Keratinocyte (primary cell): ENCODE results near the gene MROH7. TPM values are rescaled to one million over a fixed set of nuclear protein-coding genes. Genes with fewer than 3 reads are reported as not detected.

Source experiments
- DNase-seq: peaks from one replicate; pipeline ENCODE4 v3.0.0-alpha.2; 2011; ENCODE audit warnings: low read depth, missing footprints, low spot score
- FAIRE-seq: peaks from 2 replicates; lab custom pipeline; 2011; peaks lifted over from hg19 to GRCh38; lab: Jason Lieb, UNC
- H2AFZ ChIP-seq: 2 replicates; pipeline ENCODE4 v1.6.0; 2012; ENCODE audit warnings: low read length, control low read depth, inconsistent platforms; ENCODE audit not compliant: control insufficient read depth
- H3K27ac ChIP-seq: 2 replicates; pipeline ENCODE4 v1.5.1; 2011; ENCODE audit warnings: low read length; ENCODE audit not compliant: control insufficient read depth, insufficient read depth
- H3K27me3 ChIP-seq: 3 replicates; pipeline ENCODE4 v1.6.0; 2011; ENCODE audit warnings: low read length; ENCODE audit not compliant: control insufficient read depth, insufficient read depth; ENCODE audit errors: extremely low read depth
- H3K36me3 ChIP-seq, 2 experiments: 2 replicates in 1 of 2; 3 replicates in 1 of 2; pipeline ENCODE4 v1.5.1; 2011; ENCODE audit warnings: low read length in 2 of 2, mild to moderate bottlenecking in 1 of 2; ENCODE audit not compliant: control insufficient read depth in 2 of 2, insufficient read depth in 2 of 2; ENCODE audit errors: extremely low read depth in 1 of 2
- H3K4me1 ChIP-seq: 3 replicates; pipeline ENCODE4 v1.5.1; 2011; ENCODE audit warnings: low read length; ENCODE audit not compliant: control insufficient read depth, insufficient read depth; ENCODE audit errors: extremely low read depth
- H3K4me2 ChIP-seq: 3 replicates; pipeline ENCODE4 v1.6.0; 2011; ENCODE audit warnings: low read depth, low read length; ENCODE audit not compliant: control insufficient read depth, insufficient read depth; ENCODE audit errors: extremely low read depth
- H3K4me3 ChIP-seq, 3 experiments: fragments of 200-600 bp in 1 of 3; sonication (generic) in 1 of 3; 2 replicates in 2 of 3; 3 replicates in 1 of 3; pipeline ENCODE4 v1.5.1; 2011 to 2016; ENCODE audit warnings: low read length in 3 of 3, mild to moderate bottlenecking in 3 of 3, control low read depth in 2 of 3, inconsistent platforms in 1 of 3, low read depth in 1 of 3, mixed read lengths in 1 of 3, mixed run types in 1 of 3, moderate library complexity in 1 of 3; ENCODE audit not compliant: control insufficient read depth in 2 of 3, insufficient read depth in 2 of 3; ENCODE audit errors: extremely low read depth in 1 of 3
- H3K79me2 ChIP-seq: 2 replicates; pipeline ENCODE4 v1.6.0; 2012; ENCODE audit warnings: low read length; ENCODE audit not compliant: control insufficient read depth, insufficient read depth
- H3K9ac ChIP-seq: 3 replicates; pipeline ENCODE4 v1.6.0; 2011; ENCODE audit warnings: low read length; ENCODE audit not compliant: control insufficient read depth, insufficient read depth; ENCODE audit errors: extremely low read depth
- H3K9me1 ChIP-seq: 3 replicates; pipeline ENCODE4 v1.6.0; 2011; ENCODE audit warnings: low read length; ENCODE audit not compliant: control insufficient read depth, insufficient read depth; ENCODE audit errors: extremely low read depth
- H3K9me3 ChIP-seq: 2 replicates; pipeline ENCODE4 v1.5.1; 2012; ENCODE audit warnings: low read depth, low read length; ENCODE audit not compliant: control insufficient read depth
- H4K20me1 ChIP-seq: 3 replicates; pipeline ENCODE4 v1.6.0; 2011; ENCODE audit warnings: low read length; ENCODE audit not compliant: control insufficient read depth, insufficient read depth; ENCODE audit errors: extremely low read depth
- EZH2 ChIP-seq: IDR thresholded peaks from one replicate; pipeline ENCODE4 v1.6.1; 2012; ENCODE audit warnings: inconsistent platforms, mild to moderate bottlenecking, low read length, moderate library complexity
- dilution Hi-C: fragments of 300-500 bp; cut with MboI; formaldehyde crosslinking; loops from one replicate; pipeline ENCODE4 v1.7.0; 2020; ENCODE audit warnings: low sequenced_read_pairs; ENCODE audit not compliant: extremely low pct_ligation_motif_present
- polyA plus RNA-seq, 5 experiments: library from polyadenylated mRNA; depleted of rRNA in 3 of 5; stranded (reverse) in 3 of 5; stranded (forward) in 1 of 5; unstranded in 1 of 5; fragments of >200 nt; gene quantifications; 1 replicate in 1 of 5; 2 replicates in 3 of 5; 3 replicates in 1 of 5; pipeline versions ENCODE4 v1.2.1 to v1.2.3, GENCODE V29; 2011 to 2012; ENCODE audit warnings: missing spikeins in 2 of 5, low read depth in 1 of 5, low replicate concordance in 1 of 5
- TF ChIP-seq, protein P1 (sequence below), 3 experiments: IDR thresholded peaks in 1 of 3; conservative IDR thresholded peaks in 1 of 3; optimal IDR thresholded peaks in 1 of 3; 2 replicates in 2 of 3; 3 replicates in 1 of 3; pipeline versions ENCODE3 to v1.5.1; 2011; ENCODE audit warnings: low read length in 3 of 3, mild to moderate bottlenecking in 3 of 3, moderate library complexity in 2 of 3, control low read depth in 1 of 3, inconsistent platforms in 1 of 3; ENCODE audit not compliant: insufficient read depth in 2 of 3; ENCODE audit errors: extremely low read depth in 1 of 3

The MROH7 gene
- polyA plus RNA-seq, 1 donor (not counting 4 experiments of a cell fraction or from before 2014, with no cell fraction given) = not detected

DNA sequence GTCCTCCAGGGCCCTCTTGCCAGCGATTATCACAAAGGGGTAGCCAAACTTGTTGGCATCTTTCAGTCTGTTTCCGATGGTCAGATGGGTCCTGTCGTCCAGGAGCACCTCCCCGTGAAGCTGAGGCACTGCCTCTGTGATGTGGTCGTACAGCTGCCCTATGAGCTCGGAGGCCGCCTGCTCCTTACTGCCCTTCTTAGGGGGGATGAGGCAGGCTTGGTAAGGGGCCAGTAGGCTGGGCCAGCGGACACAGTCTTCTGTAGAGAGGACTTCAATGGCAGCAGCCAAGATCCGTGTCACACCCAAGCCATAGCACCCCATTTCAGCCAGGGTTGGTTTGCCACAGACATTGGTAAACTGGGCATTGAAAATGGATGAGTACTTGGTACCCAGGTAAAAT lies 116.2 kb downstream of the MROH7 start:
- Histone ChIP-seq H3K79me2 (peaks cover 4% of the 10 kb centered on the region), H3K27me3 (no peaks in the 10 kb centered on the region), H2AFZ (no peak overlapping the region), H3K9me1 (peaks cover 2% of the 10 kb centered on the region), H3K4me2 (no peak overlapping the region), H3K36me3 (peaks cover 12 to 14% of the 10 kb centered on the region in 2 experiments), H3K4me3 (no peak overlapping the region), H3K27ac (no peak overlapping the region), H3K9ac (no peak overlapping the region), H3K9me3 (no peaks in the 10 kb centered on the region), H3K4me1 (peaks cover 7% of the 10 kb centered on the region), H4K20me1 (no peaks in the 10 kb centered on the region)
- DNase-seq = no peak
- no peak for TF ChIP-seq EZH2
- TF ChIP-seq, protein P1, sequence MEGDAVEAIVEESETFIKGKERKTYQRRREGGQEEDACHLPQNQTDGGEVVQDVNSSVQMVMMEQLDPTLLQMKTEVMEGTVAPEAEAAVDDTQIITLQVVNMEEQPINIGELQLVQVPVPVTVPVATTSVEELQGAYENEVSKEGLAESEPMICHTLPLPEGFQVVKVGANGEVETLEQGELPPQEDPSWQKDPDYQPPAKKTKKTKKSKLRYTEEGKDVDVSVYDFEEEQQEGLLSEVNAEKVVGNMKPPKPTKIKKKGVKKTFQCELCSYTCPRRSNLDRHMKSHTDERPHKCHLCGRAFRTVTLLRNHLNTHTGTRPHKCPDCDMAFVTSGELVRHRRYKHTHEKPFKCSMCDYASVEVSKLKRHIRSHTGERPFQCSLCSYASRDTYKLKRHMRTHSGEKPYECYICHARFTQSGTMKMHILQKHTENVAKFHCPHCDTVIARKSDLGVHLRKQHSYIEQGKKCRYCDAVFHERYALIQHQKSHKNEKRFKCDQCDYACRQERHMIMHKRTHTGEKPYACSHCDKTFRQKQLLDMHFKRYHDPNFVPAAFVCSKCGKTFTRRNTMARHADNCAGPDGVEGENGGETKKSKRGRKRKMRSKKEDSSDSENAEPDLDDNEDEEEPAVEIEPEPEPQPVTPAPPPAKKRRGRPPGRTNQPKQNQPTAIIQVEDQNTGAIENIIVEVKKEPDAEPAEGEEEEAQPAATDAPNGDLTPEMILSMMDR (optimal IDR thresholded peaks at IDR 0.05 in 1 of 3, IDR thresholded peaks at IDR 0.05 in 1 of 3, conservative IDR thresholded peaks at IDR 0.05 in 1 of 3; ENCODE audit: extremely low read depth in 1 of 3, insufficient read depth in 2 of 3, low read length in 3 of 3) = no peak
- dilution Hi-C loops = no loop called here
- FAIRE-seq = no peak

DNA sequence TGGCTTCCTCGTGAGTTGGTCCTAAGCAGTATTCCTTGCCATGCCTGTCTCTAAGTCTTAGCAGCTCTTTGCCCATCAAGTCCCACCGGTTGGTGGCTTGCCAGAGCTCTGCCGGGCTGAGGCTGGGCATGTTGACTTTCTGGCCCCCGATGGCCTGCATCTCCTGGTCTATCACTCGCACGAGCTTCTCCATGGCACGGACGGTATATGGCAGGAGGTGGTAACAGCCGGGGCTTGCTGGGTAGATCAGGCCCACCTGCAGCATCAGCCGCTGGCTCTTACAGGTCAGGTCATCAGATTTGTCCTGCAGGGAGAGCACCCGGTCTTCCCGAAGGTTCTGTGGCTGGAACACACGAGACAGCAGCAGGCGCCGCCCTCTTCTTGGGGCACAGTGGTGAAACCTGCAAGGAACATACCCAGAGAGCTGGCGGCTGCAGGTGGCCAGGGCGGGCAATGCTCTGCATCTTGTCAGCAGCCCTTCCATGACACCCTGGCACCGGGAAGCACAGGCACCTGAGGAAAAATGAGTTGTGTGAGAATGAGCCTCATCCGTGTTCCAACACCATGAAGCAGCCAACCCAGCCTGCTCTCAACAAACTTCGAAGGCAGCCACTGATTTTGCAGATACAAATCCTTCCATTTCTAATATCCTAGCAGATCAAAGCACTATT lies 117.2 kb downstream of the MROH7 start:
- Histone ChIP-seq H3K4me2 (no peak overlapping the region), H3K4me3 (no peak overlapping the region), H4K20me1 (no peaks in the 10 kb centered on the region), H3K36me3 (peaks cover 12 to 14% of the 10 kb centered on the region in 2 experiments), H3K9ac (no peak overlapping the region), H3K4me1 (peaks cover 7% of the 10 kb centered on the region), H3K27ac (no peak overlapping the region), H3K79me2 (peaks cover 9% of the 10 kb centered on the region), H3K27me3 (no peaks in the 10 kb centered on the region), H2AFZ (no peak overlapping the region), H3K9me3 (no peaks in the 10 kb centered on the region), H3K9me1 (peaks cover 2% of the 10 kb centered on the region)
- DNase-seq = no peak
- no peak for FAIRE-seq
- TF ChIP-seq, protein P1 (optimal IDR thresholded peaks at IDR 0.05 in 1 of 3, IDR thresholded peaks at IDR 0.05 in 1 of 3, conservative IDR thresholded peaks at IDR 0.05 in 1 of 3; ENCODE audit: extremely low read depth in 1 of 3, insufficient read depth in 2 of 3, low read length in 3 of 3) = no peak
- no peak for TF ChIP-seq EZH2
- dilution Hi-C loops = no loop called here

Other genes with a start within 250 kb of the MROH7 start
- 9.4 to 24.7 TPM (median 16.9 TPM) in 3 replicates for gene SSBP3, start 235.4 kb upstream of the MROH7 start, polyA plus RNA-seq
- gene ACOT11, start 93.6 kb upstream of the MROH7 start, polyA plus RNA-seq = 3.4 to 4.0 TPM (median 3.9 TPM) in 3 replicates
- 0.07 to 0.10 TPM (median 0.07 TPM) in 3 replicates for gene FAM151A, start 18.3 kb upstream of the MROH7 start, polyA plus RNA-seq
- 33.6 to 40.3 TPM (median 37.2 TPM) in 3 replicates for gene TTC4, start 74.1 kb downstream of the MROH7 start, polyA plus RNA-seq
- gene PARS2, start 122.7 kb downstream of the MROH7 start, polyA plus RNA-seq = 2.7 to 4.3 TPM (median 3.0 TPM) in 3 replicates
- 5.1 to 8.0 TPM (median 7.2 TPM) in 3 replicates for gene TTC22, start 159.5 kb downstream of the MROH7 start, polyA plus RNA-seq
- 363 to 515 TPM (median 434 TPM) in 3 replicates for gene DHCR24, start 245.4 kb downstream of the MROH7 start, polyA plus RNA-seq